ENCODE results near the gene LRCH3. TPM values are rescaled to one million over a fixed set of nuclear protein-coding genes. Genes with fewer than 3 reads are reported as not detected.

The LRCH3 gene
- polyA plus RNA-seq, 1 experiment = 113 TPM

DNA sequence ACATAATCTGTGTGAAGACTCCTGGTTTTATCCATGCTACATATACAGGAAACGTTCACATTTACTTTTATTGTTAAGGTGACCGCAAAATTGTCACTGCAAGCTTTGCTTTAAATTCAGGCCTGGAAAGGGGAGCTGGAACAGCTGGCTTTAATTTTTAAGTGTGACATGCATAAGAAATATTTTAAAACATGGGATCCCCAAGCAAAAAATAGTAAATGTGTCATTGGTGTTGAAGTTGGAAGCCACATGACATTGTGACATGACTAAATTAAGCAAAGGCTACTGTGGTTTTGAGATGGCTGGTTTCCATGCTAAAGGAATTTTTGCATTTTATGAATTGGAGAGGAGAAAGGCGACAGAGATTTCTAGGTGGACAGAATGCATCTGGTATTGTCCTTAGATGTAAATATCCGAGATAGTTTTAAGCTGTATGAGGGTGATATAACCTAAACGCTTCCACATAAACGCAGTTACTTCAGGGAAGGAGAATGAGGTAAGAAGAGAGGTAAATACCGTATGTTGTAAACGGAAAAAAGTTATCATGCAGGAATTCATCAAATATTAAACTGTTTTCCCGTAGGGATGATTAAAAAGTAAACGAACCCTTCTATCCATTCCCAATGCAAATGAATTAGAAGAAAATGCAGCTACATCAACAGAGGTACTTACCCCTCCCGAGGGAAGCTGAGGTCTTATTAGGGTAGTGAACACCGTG lies 42.3 kb upstream of the LRCH3 start:
- TF ChIP-seq, protein P1, sequence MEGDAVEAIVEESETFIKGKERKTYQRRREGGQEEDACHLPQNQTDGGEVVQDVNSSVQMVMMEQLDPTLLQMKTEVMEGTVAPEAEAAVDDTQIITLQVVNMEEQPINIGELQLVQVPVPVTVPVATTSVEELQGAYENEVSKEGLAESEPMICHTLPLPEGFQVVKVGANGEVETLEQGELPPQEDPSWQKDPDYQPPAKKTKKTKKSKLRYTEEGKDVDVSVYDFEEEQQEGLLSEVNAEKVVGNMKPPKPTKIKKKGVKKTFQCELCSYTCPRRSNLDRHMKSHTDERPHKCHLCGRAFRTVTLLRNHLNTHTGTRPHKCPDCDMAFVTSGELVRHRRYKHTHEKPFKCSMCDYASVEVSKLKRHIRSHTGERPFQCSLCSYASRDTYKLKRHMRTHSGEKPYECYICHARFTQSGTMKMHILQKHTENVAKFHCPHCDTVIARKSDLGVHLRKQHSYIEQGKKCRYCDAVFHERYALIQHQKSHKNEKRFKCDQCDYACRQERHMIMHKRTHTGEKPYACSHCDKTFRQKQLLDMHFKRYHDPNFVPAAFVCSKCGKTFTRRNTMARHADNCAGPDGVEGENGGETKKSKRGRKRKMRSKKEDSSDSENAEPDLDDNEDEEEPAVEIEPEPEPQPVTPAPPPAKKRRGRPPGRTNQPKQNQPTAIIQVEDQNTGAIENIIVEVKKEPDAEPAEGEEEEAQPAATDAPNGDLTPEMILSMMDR (IDR thresholded peaks at IDR 0.05; ENCODE audit: low read depth, low read length) = no peak
- peak overlapping the region; percentile 75 for H3K27ac ChIP-seq (ENCODE audit: low read depth, low read length)
- peak overlapping the region; percentile 82 for H3K4me3 ChIP-seq (ENCODE audit: low read depth, low read length)
- ChIA-PET CTCF (interaction anchor here (0.9 kb wide), 1 partner anchor 41 kb away, joined by 3 read pairs; no protein-coding TSS in a partner anchor), POLR2A (interaction anchor here (1.2 kb wide), 1 partner anchor 38 kb away, joined by 3 read pairs; no protein-coding TSS in a partner anchor)
- H3K27me3 ChIP-seq (ENCODE audit: control insufficient read depth, insufficient read depth, low read length) = no peaks in the 10 kb centered on the region
- DNase-seq (ENCODE audit: low read depth, low spot score) = no peak
- no peaks in the 10 kb centered on the region for H3K9me3 ChIP-seq (ENCODE audit: control insufficient read depth, insufficient read depth, low read length)

DNA sequence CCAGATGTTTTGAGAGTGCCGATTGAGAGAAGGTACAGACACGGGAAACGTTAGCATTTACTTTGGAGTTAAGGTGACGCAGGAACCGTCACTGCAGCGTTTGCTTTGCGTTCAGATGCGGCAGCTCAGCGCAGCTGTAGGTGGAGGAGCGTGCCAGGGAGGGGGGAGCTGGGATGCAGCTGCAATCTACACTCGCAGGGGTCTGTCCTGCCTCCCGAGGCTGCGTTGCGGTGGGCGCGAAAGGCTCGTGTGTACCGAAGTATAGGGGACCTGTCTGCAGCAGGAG lies 41.8 kb upstream of the LRCH3 start:
- no peak for DNase-seq (ENCODE audit: low read depth, low spot score)
- CTCF ChIA-PET = interaction anchor here (0.9 kb wide), 1 partner anchor 40 kb away, joined by 3 read pairs; no protein-coding TSS in a partner anchor

DNA sequence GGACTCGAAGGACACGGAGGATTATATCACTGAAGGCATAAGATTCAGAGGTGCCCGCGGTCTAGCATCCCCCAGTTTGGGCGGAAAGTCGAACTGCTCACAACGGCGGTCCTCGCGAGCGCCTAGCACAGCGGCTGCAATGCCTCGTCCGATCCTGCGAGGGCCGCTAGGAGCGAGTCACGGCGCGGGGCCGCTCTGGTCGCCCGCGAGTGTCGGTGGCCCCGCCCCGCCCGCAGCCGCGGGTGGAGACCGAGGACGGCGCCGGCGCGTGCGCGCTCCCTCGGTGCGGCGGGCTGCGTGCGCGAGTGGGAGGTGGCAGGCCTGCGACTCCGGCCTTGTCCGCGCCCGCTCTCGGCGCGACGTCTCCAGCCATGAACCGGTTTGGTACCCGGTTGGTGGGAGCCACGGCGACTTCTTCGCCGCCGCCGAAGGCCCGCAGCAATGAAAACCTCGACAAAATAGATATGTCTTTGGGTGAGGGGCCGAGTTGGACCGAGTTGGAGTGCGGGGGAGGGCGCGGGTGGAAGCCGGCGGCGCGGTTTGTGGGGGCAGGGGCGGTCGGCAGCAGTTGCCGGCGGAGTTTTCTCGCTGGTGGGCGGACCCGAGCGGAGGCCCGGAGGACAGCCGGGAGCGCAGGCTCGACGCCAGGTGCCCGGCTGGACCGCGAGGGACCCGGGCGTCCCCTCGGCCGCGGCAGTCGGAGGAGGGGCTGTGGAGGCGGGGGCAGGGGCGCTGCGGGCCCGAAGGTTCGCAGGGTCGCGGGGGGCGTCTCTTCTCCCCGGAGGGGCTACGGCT lies 41.3 kb upstream of the LRCH3 start, which contains the start of gene FYTTD1:
TSS of gene FYTTD1 (plus strand) at position 283 of the 795 bp plus-strand sequence. CDS start at position 372, 89 bp downstream.
- TF ChIP-seq, protein P1 (IDR thresholded peaks at IDR 0.05; ENCODE audit: low read depth, low read length) = peak; percentile 35
- H3K4me3 ChIP-seq (ENCODE audit: low read depth, low read length) = peak within 1 kb of the TSS; percentile 82
- ChIA-PET CTCF (interaction anchor here (0.9 kb wide), 1 partner anchor 40 kb away, joined by 3 read pairs; no protein-coding TSS in a partner anchor), POLR2A (interaction anchor here (1.2 kb wide), 1 partner anchor 39 kb away, joined by 3 read pairs; no protein-coding TSS in a partner anchor)
- no peaks in the 10 kb centered on the region for H3K27me3 ChIP-seq (ENCODE audit: control insufficient read depth, insufficient read depth, low read length)
- H3K9me3 ChIP-seq (ENCODE audit: control insufficient read depth, insufficient read depth, low read length) = no peaks in the 10 kb centered on the region
- DNase-seq (ENCODE audit: low read depth, low spot score) = no peak
- H3K27ac ChIP-seq (ENCODE audit: low read depth, low read length) = peak within 1 kb of the TSS; percentile 82

More for the DNA sequence above, 41.8 kb upstream of the LRCH3 start:
- H3K27ac ChIP-seq (ENCODE audit: low read depth, low read length) = peak overlapping the region; percentile 75
- H3K4me3 ChIP-seq (ENCODE audit: low read depth, low read length) = peak overlapping the region; percentile 82
- TF ChIP-seq, protein P1 (IDR thresholded peaks at IDR 0.05; ENCODE audit: low read depth, low read length) = no peak
- POLR2A ChIA-PET = interaction anchor here (1.2 kb wide), 1 partner anchor 38 kb away, joined by 3 read pairs; no protein-coding TSS in a partner anchor
- no peaks in the 10 kb centered on the region for H3K9me3 ChIP-seq (ENCODE audit: control insufficient read depth, insufficient read depth, low read length)
- no peaks in the 10 kb centered on the region for H3K27me3 ChIP-seq (ENCODE audit: control insufficient read depth, insufficient read depth, low read length)

DNA sequence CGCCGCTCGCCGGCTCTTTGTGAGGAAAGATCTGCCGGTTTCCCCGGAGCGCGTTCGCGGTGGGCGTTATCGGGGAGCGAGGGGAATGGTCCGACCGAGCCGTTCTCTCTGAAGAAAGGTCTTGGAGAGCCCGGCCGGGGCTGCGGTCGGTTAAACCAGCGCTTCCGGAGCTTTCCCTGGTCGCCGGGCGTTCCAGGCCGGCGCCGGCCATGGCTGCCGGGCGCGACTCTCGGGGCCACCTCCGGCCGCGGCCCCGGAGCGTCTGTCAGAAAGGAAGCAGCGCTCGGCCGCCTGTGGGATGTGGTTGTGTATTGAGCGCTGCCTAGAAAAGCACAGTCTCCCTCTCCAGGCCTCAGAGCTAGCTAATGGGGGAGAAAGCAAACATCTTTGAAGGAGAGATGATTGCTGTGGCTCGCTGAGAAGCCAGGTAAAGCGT lies 40.6 kb upstream of the LRCH3 start:
- peak overlapping the region; percentile 82 for H3K4me3 ChIP-seq (ENCODE audit: low read depth, low read length)
- H3K27ac ChIP-seq (ENCODE audit: low read depth, low read length) = peak overlapping the region; percentile 72
- H3K27me3 ChIP-seq (ENCODE audit: control insufficient read depth, insufficient read depth, low read length) = no peaks in the 10 kb centered on the region
- ChIA-PET CTCF (interaction anchor here (1.3 kb wide), 1 partner anchor 151 kb away, joined by 4 read pairs; no protein-coding TSS in a partner anchor), POLR2A (no interaction called here)
- no peaks in the 10 kb centered on the region for H3K9me3 ChIP-seq (ENCODE audit: control insufficient read depth, insufficient read depth, low read length)
- TF ChIP-seq, protein P1 (IDR thresholded peaks at IDR 0.05; ENCODE audit: low read depth, low read length) = peak; percentile 14; the same call in 1 of the 2 replicates
- DNase-seq (ENCODE audit: low read depth, low spot score) = no peak
